A549 (cell line): ENCODE data around the gene ATP5PB. TPM values are rescaled to one million over a fixed set of nuclear protein-coding genes. Genes with fewer than 3 reads are reported as not detected.

Experiments
- ATAC-seq, 2 experiments: fragments of 200-7000 bp in 1 of 2; fragments of >200 bp in 1 of 2; cut with Nextera tagmentation in 1 of 2; cut with Tn5 transposase in 1 of 2; 3 replicates each; pipeline versions ENCODE4 v1.8.0 to v1.9.1; 2018 to 2020; ENCODE audit warnings: mild to moderate bottlenecking in 1 of 2, moderate library complexity in 1 of 2
- CTCF ChIA-PET: fragments of 300-600 bp; sonication (Branson Sonifier 250); formaldehyde crosslinking; extraction: SDS; loops from one replicate; lab custom pipeline; 2021; ENCODE audit warnings: antibody characterized with exemption, inconsistent platforms; lab: Yijun Ruan, JAX
- POLR2A ChIA-PET: fragments of 350-600 bp; formaldehyde crosslinking; extraction: SDS; loops from one replicate; lab custom pipeline; 2021; ENCODE audit warnings: antibody characterized with exemption, inconsistent platforms; lab: Yijun Ruan, JAX
- DNase-seq, 2 experiments: peaks; one replicate each; pipeline versions ENCODE4 v3.0.0 to v3.0.0-alpha.2; 2011 to 2016; ENCODE audit warnings: low read depth in 1 of 2, low spot score in 1 of 2
- FAIRE-seq: peaks from 2 replicates; lab custom pipeline; 2011; peaks lifted over from hg19 to GRCh38; lab: Jason Lieb, UNC
- H3K27ac ChIP-seq, 2 experiments: fragments of >200 bp; sonication (Bioruptor Twin); formaldehyde crosslinking; 3 replicates each; pipeline ENCODE4 v1.5.1; 2016 to 2017
- H3K4me1 ChIP-seq: fragments of >200 bp; sonication (Bioruptor Twin); formaldehyde crosslinking; 3 replicates; pipeline ENCODE4 v1.6.1; 2016
- H3K4me2 ChIP-seq: fragments of >200 bp; sonication (Bioruptor Twin); formaldehyde crosslinking; 3 replicates; pipeline ENCODE4 v1.6.1; 2016
- H3K4me3 ChIP-seq: fragments of >200 bp; sonication (Bioruptor Twin); formaldehyde crosslinking; 3 replicates; pipeline ENCODE4 v1.5.1; 2016
- H3K9me3 ChIP-seq: fragments of >200 bp; sonication (Bioruptor Twin); formaldehyde crosslinking; 3 replicates; pipeline ENCODE4 v1.6.1; 2016
- ATOH8 ChIP-seq: fragments of 250-450 bp; sonication (Bioruptor Pico); IDR thresholded peaks from 2 replicates; pipeline ENCODE4 v1.5.0; 2020; ENCODE audit warnings: low read depth, mild to moderate bottlenecking, moderate library complexity
- BHLHE40 ChIP-seq: IDR thresholded peaks from 2 replicates; pipeline ENCODE4 v1.6.1; 2012; ENCODE audit warnings: low read depth, low read length, inconsistent platforms
- CHD2 ChIP-seq: fragments of 150-350 bp; IDR thresholded peaks from 2 replicates; pipeline ENCODE4 v1.6.1; 2014; ENCODE audit warnings: low read length; ENCODE audit not compliant: partially characterized antibody
- CHD4 ChIP-seq: fragments of 200-600 bp; sonication (generic); IDR thresholded peaks from 2 replicates; pipeline ENCODE4 v1.6.1; 2016; ENCODE audit warnings: antibody characterized with exemption, mild to moderate bottlenecking, borderline replicate concordance
- EHF ChIP-seq: fragments of 250-450 bp; sonication (Bioruptor Pico); IDR thresholded peaks from 2 replicates; pipeline ENCODE4 v1.5.0; 2020; ENCODE audit warnings: mild to moderate bottlenecking
- EP300 ChIP-seq, 2 experiments: fragments of >200 bp; sonication (Bioruptor Twin); formaldehyde crosslinking; IDR thresholded peaks; 2 replicates in 1 of 2; 3 replicates in 1 of 2; pipeline ENCODE4 v1.6.1; 2016 to 2017
- ESRRA ChIP-seq: fragments of 150-350 bp; IDR thresholded peaks from 2 replicates; pipeline ENCODE4 v1.6.1; 2014; ENCODE audit warnings: mild to moderate bottlenecking, low read length, borderline replicate concordance
- HES2 ChIP-seq: fragments of >200 bp; sonication (Bioruptor Twin); formaldehyde crosslinking; IDR thresholded peaks from 2 replicates; pipeline ENCODE4 v1.6.1; 2016
- HEYL ChIP-seq: fragments of 250-450 bp; sonication (Bioruptor Pico); IDR thresholded peaks from 2 replicates; pipeline ENCODE4 v1.8.0; 2021; ENCODE audit warnings: mild to moderate bottlenecking, moderate library complexity
- HMGXB4 ChIP-seq: fragments of 250-450 bp; sonication (Bioruptor Pico); IDR thresholded peaks from 2 replicates; pipeline ENCODE4 v1.5.0; 2021; ENCODE audit warnings: mild to moderate bottlenecking, moderate library complexity, borderline replicate concordance
- HOXA7 ChIP-seq: fragments of 250-450 bp; sonication (Bioruptor Pico); IDR thresholded peaks from 2 replicates; pipeline ENCODE4 v1.5.0; 2020; ENCODE audit warnings: mild to moderate bottlenecking, moderate library complexity
- HOXB13 ChIP-seq: fragments of 250-450 bp; sonication (Bioruptor Pico); IDR thresholded peaks from 2 replicates; pipeline ENCODE4 v1.5.0; 2020; ENCODE audit warnings: low read depth, mild to moderate bottlenecking, moderate library complexity
- HOXB5 ChIP-seq: fragments of 250-450 bp; sonication (Bioruptor Pico); IDR thresholded peaks from 2 replicates; pipeline ENCODE4 v1.5.0; 2020; ENCODE audit warnings: mild to moderate bottlenecking, moderate library complexity
- KDM1A ChIP-seq: fragments of 200-600 bp; sonication (generic); IDR thresholded peaks from 2 replicates; pipeline ENCODE4 v1.6.1; 2016; ENCODE audit warnings: low read depth, mild to moderate bottlenecking
- MAFK ChIP-seq: fragments of 450-650 bp; IDR thresholded peaks from 2 replicates; pipeline ENCODE4 v1.6.1; 2014; ENCODE audit not compliant: partially characterized antibody
- MAZ ChIP-seq: fragments of 150-350 bp; IDR thresholded peaks from 2 replicates; pipeline ENCODE4 v1.6.1; 2014; ENCODE audit warnings: antibody characterized with exemption, low read depth, low read length, borderline replicate concordance
- NFE2L2 ChIP-seq: fragments of 150-350 bp; conservative IDR thresholded peaks from 2 replicates; pipeline ENCODE4 v1.6.1; 2014; ENCODE audit warnings: low read length
- NPAS2 ChIP-seq: fragments of 250-450 bp; sonication (Bioruptor Pico); IDR thresholded peaks from 2 replicates; pipeline ENCODE4 v1.8.0; 2022; ENCODE audit warnings: mild to moderate bottlenecking, moderate library complexity, borderline replicate concordance
- PBX3 ChIP-seq: IDR thresholded peaks from 2 replicates; pipeline ENCODE4 v1.6.1; 2012
- RCOR1 ChIP-seq: fragments of 150-350 bp; IDR thresholded peaks from 2 replicates; pipeline ENCODE4 v1.6.1; 2014; ENCODE audit warnings: antibody characterized with exemption, low read length, low read depth
- RFX5 ChIP-seq: fragments of 450-650 bp; IDR thresholded peaks from 2 replicates; pipeline ENCODE4 v1.7.1; 2014; ENCODE audit warnings: antibody characterized with exemption, mild to moderate bottlenecking, moderate library complexity
- RNF2 ChIP-seq: fragments of 200-600 bp; sonication (generic); IDR thresholded peaks from 2 replicates; pipeline ENCODE4 v1.6.1; 2016; ENCODE audit warnings: low read depth, mild to moderate bottlenecking, antibody characterized with exemption, moderate library complexity, borderline replicate concordance
- ZC3H11A ChIP-seq: fragments of 450-650 bp; IDR thresholded peaks from 2 replicates; pipeline ENCODE4 v1.6.1; 2014; ENCODE audit warnings: antibody characterized with exemption, mild to moderate bottlenecking
- ZSCAN20 ChIP-seq: fragments of 250-450 bp; sonication (Bioruptor Pico); IDR thresholded peaks from 2 replicates; pipeline ENCODE4 v1.8.0; 2022; ENCODE audit warnings: mild to moderate bottlenecking, moderate library complexity
- WGBS: methylation state at CpG from one replicate; pipeline ENCODE4 v1.1.6; 2017; ENCODE audit errors: missing lambda C conversion rate; 5-methylcytosine and 5-hydroxymethylcytosine counted together
- polyA plus RNA-seq, 4 experiments: library from polyadenylated mRNA; depleted of rRNA in 3 of 4; stranded (reverse); fragments of >200 nt; fragmentation: RNase III in 1 of 4; extraction: RNeasy Plus Mini Kit Qiagen cat#74134 plus additional on column Dnase treatment in 1 of 4; gene quantifications; 2 replicates in 3 of 4; 3 replicates in 1 of 4; pipeline ENCODE4 v1.2.3, GENCODE V29; 2011 to 2017

Gene ATP5PB
- polyA plus RNA-seq, 2 of the 4 experiments (the other 2 are of a cell fraction), result 275 to 300 TPM

GRCh38 chr1:111484391-111485026, 35.2 kb downstream of the ATP5PB start:
- POLR2A ChIA-PET, result no interaction called here
- FAIRE-seq, result no peak

GRCh38 chr1:111486431-111486830, 37.2 kb downstream of the ATP5PB start:
- DNase-seq (no peak), FAIRE-seq (no peak), ATAC-seq (no peak)
- H3K4me2 ChIP-seq, result no peak overlapping the region
- H3K4me1 ChIP-seq, result no peaks in the 10 kb centered on the region
- no peak overlapping the region for H3K27ac ChIP-seq
- no peak overlapping the region for H3K4me3 ChIP-seq
- no peak for TF ChIP-seq ZC3H11A
- no peak for TF ChIP-seq HOXB5
- no peak for TF ChIP-seq CHD4
- no peak for TF ChIP-seq MAZ
- TF ChIP-seq RNF2, result no peak
- no peak for TF ChIP-seq EP300 (IDR thresholded peaks at IDR 0.05)
- TF ChIP-seq MAFK, result no peak
- no peak for TF ChIP-seq HMGXB4 (CRISPR knock-in tag)
- TF ChIP-seq HEYL, result no peak
- no peak for TF ChIP-seq BHLHE40
- TF ChIP-seq PBX3, result no peak
- no peak for TF ChIP-seq RFX5
- TF ChIP-seq, all 56 proteins: peak for 0
- ChIA-PET CTCF (interaction anchor here (0.6 to 1.5 kb wide), 2 partner anchors 22 to 87 kb away, joined by 3 to 8 read pairs; no protein-coding TSS in a partner anchor), POLR2A (no interaction called here)
- WGBS, result 79% methylated on average over 3 of the region's 7 CpGs
- no peaks in the 10 kb centered on the region for H3K9me3 ChIP-seq

More at GRCh38 chr1:111484391-111485026, 35.2 kb downstream of the ATP5PB start:
- Histone ChIP-seq H3K9me3 (no peaks in the 10 kb centered on the region), H3K4me2 (no peak overlapping the region), H3K27ac (no peak overlapping the region), H3K4me1 (no peaks in the 10 kb centered on the region), H3K4me3 (no peak overlapping the region)
- TF ChIP-seq KDM1A, result no peak
- no peak for TF ChIP-seq HOXB13 (CRISPR knock-in tag)
- TF ChIP-seq CHD4, result no peak
- TF ChIP-seq ZSCAN20, result no peak
- TF ChIP-seq HOXA7 (CRISPR knock-in tag), result no peak
- TF ChIP-seq ATOH8, result no peak
- no peak for TF ChIP-seq NPAS2
- no peak for TF ChIP-seq CHD2
- no peak for TF ChIP-seq EHF (CRISPR knock-in tag)
- TF ChIP-seq ESRRA, result no peak
- TF ChIP-seq HES2, result no peak
- TF ChIP-seq NFE2L2, result no peak
- TF ChIP-seq RCOR1, result no peak
- DNase-seq (no peak), ATAC-seq (no peak)
- CTCF ChIA-PET, result interaction anchor here (0.6 to 1.1 kb wide), 2 partner anchors 16 to 111 kb away, joined by 3 read pairs; no protein-coding TSS in a partner anchor
